Neutrophil (primary cell): ENCODE data around the gene INHBB.

ENCODE experiments used
- H3K27ac ChIP-seq: fragments of 200-600 bp; sonication (generic); 2 replicates; pipeline ENCODE4 v1.5.1; 2016; ENCODE audit warnings: mild to moderate bottlenecking, moderate library complexity
- H3K27me3 ChIP-seq: fragments of 200-600 bp; sonication (generic); 2 replicates; pipeline ENCODE4 v1.6.0; 2016; ENCODE audit warnings: mild to moderate bottlenecking
- H3K36me3 ChIP-seq: fragments of 200-600 bp; sonication (generic); 2 replicates; pipeline ENCODE4 v1.5.1; 2017
- H3K4me1 ChIP-seq, 2 experiments: fragments of 200-600 bp in 1 of 2; sonication (generic) in 1 of 2; 1 replicate in 1 of 2; 2 replicates in 1 of 2; pipeline versions ENCODE4 v1.5.1 to v1.6.1; 2013 to 2016; ENCODE audit warnings: low read depth in 1 of 2, low read length in 1 of 2, mild to moderate bottlenecking in 1 of 2, moderate library complexity in 1 of 2; ENCODE audit not compliant: control insufficient read depth in 1 of 2, insufficient read depth in 1 of 2
- H3K4me3 ChIP-seq, 2 experiments: fragments of 200-600 bp in 1 of 2; sonication (generic) in 1 of 2; 1 replicate in 1 of 2; 2 replicates in 1 of 2; pipeline ENCODE4 v1.5.1; 2013 to 2016; ENCODE audit warnings: low read depth in 1 of 2, low read length in 1 of 2, mild to moderate bottlenecking in 1 of 2, moderate library complexity in 1 of 2
- H3K9me3 ChIP-seq: fragments of 200-600 bp; sonication (generic); 2 replicates; pipeline ENCODE4 v1.5.1; 2016
- TF ChIP-seq, protein P1 (sequence below): fragments of 200-600 bp; sonication (generic); IDR thresholded peaks from 2 replicates; pipeline ENCODE4 v1.5.1; 2016; ENCODE audit warnings: antibody characterized with exemption

Gene INHBB

DNA sequence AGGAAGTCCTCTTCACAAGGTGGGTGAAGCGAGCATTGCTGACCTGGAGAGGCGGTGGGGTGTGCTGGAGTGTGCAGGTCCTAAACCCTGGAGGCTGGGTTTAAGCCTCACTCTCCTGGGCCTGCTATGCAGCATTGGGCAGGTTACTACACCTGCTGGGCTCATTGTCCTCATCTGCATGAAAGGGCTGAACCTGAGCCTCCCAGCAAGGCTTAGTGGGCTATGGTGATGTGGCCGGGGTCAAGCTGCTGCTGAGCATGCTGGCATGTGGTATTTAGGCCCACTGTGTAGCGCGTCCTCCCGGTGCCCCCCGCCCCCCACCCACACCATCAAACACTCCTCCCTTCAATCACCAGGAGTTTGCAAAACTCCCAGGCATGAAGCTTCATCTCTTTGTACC lies 37.3 kb downstream of the INHBB start:
- Histone ChIP-seq H3K4me1 (no peaks in the 10 kb centered on the region), H3K4me3 (no peak overlapping the region), H3K36me3 (no peaks in the 10 kb centered on the region), H3K27ac (no peak overlapping the region), H3K9me3 (no peaks in the 10 kb centered on the region), H3K27me3 (no peaks in the 10 kb centered on the region)
- TF ChIP-seq, protein P1, sequence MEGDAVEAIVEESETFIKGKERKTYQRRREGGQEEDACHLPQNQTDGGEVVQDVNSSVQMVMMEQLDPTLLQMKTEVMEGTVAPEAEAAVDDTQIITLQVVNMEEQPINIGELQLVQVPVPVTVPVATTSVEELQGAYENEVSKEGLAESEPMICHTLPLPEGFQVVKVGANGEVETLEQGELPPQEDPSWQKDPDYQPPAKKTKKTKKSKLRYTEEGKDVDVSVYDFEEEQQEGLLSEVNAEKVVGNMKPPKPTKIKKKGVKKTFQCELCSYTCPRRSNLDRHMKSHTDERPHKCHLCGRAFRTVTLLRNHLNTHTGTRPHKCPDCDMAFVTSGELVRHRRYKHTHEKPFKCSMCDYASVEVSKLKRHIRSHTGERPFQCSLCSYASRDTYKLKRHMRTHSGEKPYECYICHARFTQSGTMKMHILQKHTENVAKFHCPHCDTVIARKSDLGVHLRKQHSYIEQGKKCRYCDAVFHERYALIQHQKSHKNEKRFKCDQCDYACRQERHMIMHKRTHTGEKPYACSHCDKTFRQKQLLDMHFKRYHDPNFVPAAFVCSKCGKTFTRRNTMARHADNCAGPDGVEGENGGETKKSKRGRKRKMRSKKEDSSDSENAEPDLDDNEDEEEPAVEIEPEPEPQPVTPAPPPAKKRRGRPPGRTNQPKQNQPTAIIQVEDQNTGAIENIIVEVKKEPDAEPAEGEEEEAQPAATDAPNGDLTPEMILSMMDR: no peak

DNA sequence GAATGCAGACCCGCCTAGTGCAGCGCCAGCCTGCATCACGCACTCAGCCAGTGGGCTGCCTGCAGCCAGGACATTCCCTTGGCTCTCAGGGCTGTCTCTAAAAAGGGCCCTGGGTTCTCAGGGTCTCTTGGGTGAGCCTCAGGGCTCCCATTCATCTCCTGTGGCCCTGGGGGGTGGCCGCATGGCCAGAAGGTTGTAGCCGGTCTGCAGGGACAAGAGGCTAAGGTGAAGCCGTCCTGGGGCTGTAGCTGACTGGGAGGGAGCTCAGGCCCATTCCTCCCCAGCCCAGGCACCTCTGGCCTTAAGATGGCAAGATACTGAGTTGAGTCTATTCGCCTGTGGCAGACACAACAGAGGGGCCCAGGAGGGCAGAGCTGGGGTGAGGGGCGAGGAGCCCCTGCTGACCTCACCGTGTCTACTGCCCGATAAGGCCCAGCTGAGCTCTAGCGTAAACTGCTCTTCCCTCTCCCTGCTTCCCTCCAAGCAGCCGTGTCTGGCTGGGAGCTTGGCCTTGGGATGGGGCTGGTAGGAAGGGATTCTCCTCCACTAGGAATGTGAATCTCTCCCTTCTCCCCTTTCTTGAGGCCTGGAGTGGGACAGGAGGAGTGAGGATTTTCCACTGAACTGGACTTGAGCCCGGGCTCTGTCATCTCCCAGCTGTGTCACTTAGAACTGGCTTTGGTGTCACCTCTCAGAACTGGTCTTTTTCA lies 37.9 kb downstream of the INHBB start:
- no peaks in the 10 kb centered on the region for H3K4me1 ChIP-seq
- H3K27me3 ChIP-seq: peaks cover 4% of the 10 kb centered on the region
- H3K36me3 ChIP-seq: no peaks in the 10 kb centered on the region
- H3K4me3 ChIP-seq: no peak overlapping the region
- H3K27ac ChIP-seq: no peak overlapping the region
- TF ChIP-seq, protein P1: no peak
- H3K9me3 ChIP-seq: no peaks in the 10 kb centered on the region

DNA sequence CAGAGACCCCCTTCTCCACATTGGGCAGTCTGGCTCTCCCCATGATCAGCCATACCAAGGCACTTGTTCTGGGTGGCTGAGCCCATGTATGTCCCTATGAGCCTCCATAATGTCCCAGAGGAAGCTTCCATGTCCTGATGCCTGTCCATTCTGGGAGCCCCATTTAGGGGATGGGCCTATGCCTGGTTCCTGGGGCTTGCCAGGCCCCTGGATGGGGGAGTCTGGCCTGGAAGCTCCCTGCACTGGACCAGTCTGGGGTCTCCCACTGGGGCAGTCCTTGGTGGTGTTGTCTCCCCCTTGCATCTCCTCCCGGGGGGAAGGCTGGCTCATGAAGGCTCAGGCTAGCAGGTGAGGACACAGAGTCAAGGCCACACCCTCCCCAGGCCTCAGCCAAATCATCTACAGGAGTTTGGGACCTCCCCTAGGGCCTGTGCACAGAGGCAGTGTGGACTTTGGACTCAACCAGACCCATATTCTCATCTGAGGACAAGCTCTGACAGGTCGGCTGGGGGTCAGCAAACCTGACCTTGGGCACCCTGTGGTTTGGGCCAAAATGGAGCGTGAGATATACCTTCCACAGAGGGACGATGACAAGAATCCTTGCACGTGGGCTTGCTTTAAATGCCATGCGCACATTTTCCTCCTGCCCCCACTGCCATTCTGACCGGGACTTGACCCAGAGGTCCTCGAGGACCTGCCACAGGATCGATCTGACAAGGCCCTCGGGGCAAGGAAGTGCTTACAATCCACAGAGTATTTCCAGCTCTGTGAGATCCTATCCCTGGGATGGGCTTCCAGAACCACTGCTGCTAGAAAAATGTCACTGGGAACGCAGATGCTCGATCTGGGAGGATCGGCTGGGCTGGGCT lies 38.8 kb downstream of the INHBB start:
- Histone ChIP-seq H3K27ac (no peak overlapping the region), H3K36me3 (no peaks in the 10 kb centered on the region), H3K4me3 (no peak overlapping the region), H3K4me1 (no peaks in the 10 kb centered on the region), H3K9me3 (no peaks in the 10 kb centered on the region), H3K27me3 (peaks cover 13% of the 10 kb centered on the region)
- TF ChIP-seq, protein P1: no peak

DNA sequence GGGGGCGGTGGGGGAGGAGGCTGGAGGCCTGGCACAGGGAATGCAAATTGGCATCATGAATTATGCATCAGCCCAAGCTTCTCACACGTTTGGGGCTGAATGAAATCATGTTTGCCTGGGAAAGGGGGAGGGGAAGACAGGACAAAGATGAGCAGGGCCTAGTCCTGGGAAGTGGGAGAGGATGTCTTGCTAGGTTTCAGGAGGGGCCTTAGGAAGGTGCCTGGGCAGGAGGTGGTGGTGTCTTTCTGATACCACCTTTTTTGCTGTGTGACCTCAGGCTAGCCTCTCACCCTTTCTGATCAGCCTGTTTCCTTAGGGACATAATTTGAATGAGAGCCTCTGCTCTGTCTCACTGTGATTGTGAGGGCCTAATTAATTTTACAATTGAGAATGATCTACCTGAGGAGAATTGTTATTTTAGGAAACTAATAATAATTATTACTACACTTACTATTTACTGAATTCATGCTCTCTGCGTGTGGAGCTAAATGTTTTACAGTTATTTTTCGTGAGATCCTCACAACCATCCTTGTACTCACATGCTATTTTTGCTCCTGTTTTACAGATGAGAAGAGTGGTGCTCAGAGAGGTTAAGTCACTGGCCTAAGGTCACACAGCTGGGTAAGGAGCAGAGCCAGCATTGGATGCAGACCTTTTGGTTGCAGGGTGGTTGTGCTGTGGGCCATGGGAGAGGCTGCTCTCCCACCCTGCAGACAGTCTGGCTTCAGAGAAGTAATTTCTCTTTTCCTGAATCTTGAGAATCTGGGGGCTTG lies 39.6 kb downstream of the INHBB start:
- Histone ChIP-seq H3K27ac (no peak overlapping the region), H3K27me3 (peaks cover 14% of the 10 kb centered on the region), H3K9me3 (no peaks in the 10 kb centered on the region), H3K4me3 (no peak overlapping the region), H3K4me1 (no peaks in the 10 kb centered on the region), H3K36me3 (no peaks in the 10 kb centered on the region)
- TF ChIP-seq, protein P1: no peak

DNA sequence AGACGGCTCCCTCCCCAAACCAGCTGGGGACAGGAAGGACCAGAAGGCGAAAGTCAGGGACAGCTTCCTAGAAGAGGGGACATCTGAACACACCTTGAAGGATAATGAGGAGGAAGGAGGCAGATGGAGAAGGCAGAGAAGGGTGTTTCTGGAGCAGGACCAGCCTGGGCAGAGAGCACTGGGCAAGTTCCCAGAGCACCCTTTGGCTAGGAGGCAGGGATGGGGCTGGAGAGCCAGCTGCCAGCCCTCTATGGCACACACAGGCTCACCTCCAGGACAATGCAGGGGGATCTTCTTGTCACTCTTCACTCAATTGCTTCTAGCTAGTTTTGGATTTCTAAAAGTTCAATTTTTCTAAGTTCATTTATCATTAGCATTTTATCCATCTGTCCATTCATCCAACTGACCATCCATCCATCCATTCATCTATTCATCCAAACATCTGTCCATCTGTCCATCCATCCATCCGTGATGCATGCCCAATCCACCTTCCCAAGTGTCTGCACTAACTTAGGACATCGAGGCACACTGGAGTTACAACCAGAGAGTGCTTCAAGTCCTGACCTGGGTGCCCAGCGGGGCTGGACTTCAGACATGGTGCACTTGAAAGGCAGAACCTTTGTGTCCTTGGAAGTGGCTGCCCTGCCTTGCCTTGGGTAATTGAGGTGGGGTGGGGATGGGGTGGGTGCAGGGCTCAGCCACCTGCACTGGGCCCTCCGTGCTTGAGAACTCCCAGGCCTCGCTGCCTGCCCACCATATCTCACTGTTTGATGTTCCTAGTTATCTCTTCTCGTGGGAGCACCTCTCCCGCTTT lies 42.5 kb downstream of the INHBB start:
- Histone ChIP-seq H3K27me3 (peaks cover 14% of the 10 kb centered on the region), H3K4me1 (peaks cover 0 to 3% of the 10 kb centered on the region in 2 experiments), H3K27ac (no peak overlapping the region), H3K9me3 (no peaks in the 10 kb centered on the region), H3K36me3 (no peaks in the 10 kb centered on the region), H3K4me3 (no peak overlapping the region)
- TF ChIP-seq, protein P1: no peak
